NCI-H1436 treated with DMSO at 0.1 percent for 48 hours (cell line): ENCODE measurements around the gene SSTR4.

Source experiments
- DNase-seq: peaks from one replicate; lab custom pipeline; 2025; lab: John Stamatoyannopoulos, UW

SSTR4 gene

GRCh38 chr20:23065266-23066201 is 30.4 kb downstream of the SSTR4 start:
- no peak for DNase-seq

DNA sequence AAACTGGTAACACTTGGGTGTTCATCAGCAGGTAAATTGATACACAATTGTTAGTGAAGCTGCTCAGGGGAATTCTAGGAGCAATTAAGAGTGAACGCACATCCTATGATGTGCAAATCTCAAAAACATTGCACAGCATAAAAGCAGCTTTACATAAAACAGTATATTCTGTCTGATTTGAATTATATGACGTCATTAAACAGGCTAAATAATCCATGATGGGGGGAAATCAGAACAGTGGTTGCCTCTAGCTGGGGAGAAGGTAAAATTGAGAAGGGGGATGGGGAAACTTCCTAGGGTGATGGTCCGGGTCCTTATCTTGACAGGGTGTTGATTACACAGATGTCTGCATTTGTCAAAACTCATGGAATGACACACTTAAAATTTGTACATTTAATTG is 31.7 kb downstream of the SSTR4 start:
- no peak for DNase-seq

GRCh38 chr20:23068283-23068682 is 33.2 kb downstream of the SSTR4 start:
- no peak for DNase-seq

DNA sequence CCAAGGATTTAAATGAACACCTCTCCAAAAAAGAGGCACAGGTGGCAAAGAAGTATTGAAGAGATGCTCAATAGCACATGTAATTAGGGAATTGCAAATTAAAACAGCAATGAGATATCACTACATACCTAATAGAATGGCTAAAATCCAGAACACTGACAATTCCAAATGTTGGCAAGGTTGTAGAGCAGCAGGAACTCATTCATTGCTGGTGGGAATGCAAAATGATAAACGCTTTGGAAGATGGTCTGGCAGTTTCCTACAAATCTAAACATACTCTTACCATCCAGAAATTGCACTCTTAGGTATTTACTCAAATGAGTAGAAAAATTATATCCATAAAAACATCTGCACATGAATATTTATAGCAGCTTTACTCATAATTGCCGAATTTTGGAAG is 34.0 kb downstream of the SSTR4 start:
- DNase-seq = no peak

DNA sequence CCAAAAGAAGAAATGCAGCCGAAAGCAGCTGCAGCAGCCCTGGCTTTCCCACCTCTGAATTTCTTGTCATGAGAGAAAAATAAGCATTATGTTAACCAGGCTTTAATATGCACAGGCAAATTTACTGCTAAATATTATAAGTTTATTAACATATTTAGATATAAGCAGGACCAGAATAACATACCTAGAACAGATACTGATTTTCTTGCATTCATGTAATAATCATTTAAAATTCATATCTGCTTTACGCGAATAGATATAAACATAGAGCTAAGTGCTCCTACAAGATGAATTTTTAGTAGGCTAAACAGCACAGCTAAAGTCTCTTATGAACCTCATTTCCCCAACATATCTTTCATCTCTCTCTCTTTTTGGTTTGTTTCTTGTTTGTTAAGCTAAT is 36.3 kb downstream of the SSTR4 start:
- DNase-seq = no peak

- no peak for DNase-seq
Observed at GRCh38 chr20:23071996-23072395, 36.9 kb downstream of the SSTR4 start.

DNA sequence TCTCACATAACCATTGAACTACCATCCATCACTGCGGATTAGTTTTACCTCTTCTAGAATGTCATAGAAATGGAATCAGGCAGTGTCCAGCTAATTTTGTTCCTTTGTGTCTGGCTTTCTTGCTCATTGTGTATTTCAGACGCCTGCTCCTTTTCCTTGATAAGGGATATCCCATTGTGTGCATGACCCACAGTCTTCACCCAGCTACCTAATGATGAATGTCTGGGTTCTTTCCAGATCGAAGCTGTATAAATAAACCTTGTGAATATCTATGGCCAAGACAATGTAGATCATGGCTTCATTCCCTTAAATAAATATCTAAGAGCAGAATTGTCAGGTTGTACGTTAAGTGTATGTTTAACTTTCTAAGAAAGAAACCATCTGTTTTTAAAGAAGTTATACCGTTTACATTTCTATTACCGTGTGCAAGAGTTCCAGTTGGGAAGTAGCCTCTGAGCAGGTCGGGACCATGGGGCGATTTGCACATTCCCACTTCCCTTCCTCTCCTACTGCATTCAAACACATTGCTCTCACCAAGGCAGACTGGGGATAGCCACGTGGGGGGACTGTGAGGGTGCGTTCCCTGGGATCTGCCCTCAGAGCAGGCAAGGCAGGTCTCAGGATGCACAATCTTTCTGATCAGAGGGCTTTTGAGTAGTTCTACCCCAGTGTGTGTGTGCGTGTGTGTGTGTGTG is 37.9 kb downstream of the SSTR4 start:
- DNase-seq = no peak

DNA sequence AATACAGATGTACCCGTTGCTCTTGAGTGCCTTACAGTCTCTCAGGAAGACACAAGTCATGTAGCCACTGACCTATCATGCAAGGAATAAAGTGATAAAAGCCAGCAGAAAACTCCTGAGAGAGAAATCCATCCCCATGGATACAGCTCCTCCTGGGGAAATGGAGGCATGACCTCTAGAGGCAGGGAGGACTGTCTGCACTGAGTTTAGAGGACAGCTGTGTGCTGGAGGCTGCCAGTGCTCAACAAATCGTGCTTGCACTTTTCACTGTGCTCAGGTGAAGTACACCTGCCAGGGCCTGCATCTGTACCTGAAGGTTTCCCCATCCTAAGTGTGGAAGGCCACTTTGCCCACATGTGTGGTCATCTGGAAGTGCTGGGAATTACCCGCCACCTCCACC is 38.9 kb downstream of the SSTR4 start:
- no peak for DNase-seq

- DNase-seq = no peak
Observed at GRCh38 chr20:23077277-23077676, 42.2 kb downstream of the SSTR4 start.

DNA sequence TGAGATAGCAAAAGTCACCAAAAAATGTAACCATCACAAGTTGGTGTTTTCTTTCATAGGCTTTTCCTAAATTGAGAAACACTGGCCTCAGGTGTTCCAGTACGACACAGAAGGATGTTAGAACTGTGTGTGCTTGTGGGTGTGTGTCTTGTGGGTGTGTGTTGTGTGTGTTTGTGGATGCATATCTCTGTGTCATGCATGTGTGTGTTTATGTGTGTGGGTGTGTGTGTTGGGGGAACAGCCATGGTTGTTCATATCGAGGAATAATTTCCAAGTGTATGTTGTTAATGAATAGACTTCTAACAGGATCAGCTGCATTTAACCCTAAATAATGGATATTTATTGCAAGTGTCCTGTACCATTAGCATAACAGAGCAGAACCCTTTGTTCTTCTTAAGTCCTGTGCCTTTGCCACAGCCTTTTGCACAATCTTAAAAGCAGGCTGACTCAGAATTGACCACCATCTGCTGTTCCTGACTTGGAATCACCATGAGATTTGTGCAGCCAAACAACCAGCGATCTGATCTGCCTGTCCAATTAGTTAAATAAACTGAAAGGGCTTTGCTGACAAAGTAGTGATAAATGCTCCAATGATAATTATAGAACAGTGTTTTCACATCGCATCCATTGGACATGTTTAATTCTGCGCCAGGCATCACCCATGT is 43.4 kb downstream of the SSTR4 start:
- DNase-seq = peak; percentile 69

- peak; percentile 69 for DNase-seq
Observed at GRCh38 chr20:23079016-23079351, 43.9 kb downstream of the SSTR4 start.

- DNase-seq = no peak
Observed at GRCh38 chr20:23079926-23080325, 44.8 kb downstream of the SSTR4 start.

GRCh38 chr20:23080521-23080920 is 45.4 kb downstream of the SSTR4 start:
- DNase-seq = no peak

GRCh38 chr20:23081263-23081819 is 46.2 kb downstream of the SSTR4 start:
- no peak for DNase-seq

DNA sequence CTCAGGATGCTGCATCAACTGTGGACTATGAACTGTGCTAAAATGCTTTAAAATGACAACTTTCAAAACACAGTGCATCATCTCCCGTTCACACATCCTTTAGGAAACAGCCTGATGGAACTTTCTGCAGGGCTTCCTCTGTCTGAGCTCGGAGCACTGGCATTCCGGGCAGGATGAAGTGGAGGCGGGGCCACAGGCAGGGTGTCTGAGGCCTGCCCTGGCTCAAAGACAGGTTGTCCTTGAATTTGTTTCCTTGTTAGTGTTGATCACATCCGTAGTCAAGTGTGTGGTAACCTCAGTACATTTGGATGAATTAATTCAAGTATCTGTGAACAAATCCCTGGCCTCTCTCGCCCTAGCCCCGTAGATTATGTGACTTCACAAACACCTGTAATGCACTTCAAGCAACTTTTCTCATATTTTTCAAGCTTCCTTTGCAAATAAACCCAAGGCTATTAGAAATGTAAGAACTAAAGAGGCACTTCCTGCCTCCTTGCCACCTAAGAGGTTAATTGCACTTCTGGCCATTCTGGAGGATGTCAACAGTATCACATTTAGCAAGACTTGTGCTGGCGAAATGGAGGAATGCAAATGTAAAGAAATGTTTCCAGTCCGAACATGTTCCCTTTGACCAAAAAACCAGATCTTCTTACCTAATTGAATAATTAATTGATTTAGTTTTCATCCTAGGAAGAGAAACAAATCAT is 47.9 kb downstream of the SSTR4 start:
- no peak for DNase-seq

GRCh38 chr20:23083553-23084220 is 48.6 kb downstream of the SSTR4 start:
- DNase-seq = no peak

DNA sequence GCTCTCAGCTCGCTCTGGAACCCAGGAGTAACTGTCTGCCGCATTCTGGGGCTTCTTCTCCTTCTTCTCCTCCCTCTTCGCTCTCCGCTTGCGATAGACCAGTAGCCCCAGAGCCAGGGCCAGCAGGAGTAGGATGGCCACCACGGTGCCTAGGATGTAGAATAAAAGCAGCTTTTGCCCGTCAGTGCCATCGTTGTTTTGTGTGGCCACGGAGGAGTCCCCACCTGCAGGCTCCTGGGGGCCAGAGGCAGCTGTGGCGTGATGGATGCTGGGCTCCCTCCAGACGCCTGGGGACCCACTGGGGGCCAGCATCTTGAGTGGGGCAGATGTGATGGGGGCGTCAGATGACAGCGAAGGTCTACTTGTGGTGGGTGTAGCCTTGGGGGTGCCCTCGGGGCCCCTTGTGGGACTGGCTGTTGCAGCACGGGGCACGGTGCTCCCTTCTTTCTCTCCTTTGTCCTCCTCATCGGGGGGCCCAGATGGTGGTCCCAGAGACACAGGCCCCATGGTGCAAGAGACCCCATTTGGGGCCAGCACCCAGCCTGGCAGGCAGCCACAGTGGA is 49.3 kb downstream of the SSTR4 start:
- no peak for DNase-seq

DNA sequence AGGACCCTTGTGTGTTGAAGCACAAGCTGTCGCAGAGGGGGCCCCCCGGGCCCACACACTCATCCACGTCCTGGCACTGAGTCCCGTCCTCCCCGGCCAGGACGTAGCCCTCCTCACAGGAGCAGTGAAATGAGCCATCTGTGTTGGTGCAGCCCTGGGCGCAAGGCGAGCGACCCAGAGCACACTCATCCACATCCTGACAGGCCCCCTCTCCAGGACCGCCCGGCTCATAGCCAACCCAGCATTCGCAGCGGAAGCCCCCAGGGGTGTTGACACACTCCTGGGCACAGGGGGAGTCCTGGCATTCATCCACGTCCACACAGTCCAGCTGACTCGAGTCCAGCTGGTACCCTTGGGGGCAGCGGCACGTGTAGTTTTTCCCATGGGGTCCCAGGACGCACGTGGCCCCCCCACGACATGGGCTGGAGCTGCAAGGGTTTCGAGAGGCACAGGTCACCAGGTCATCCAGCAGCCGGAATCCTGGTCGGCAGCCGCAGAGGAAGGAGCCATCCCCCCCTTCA is 49.8 kb downstream of the SSTR4 start:
- no peak for DNase-seq

DNA sequence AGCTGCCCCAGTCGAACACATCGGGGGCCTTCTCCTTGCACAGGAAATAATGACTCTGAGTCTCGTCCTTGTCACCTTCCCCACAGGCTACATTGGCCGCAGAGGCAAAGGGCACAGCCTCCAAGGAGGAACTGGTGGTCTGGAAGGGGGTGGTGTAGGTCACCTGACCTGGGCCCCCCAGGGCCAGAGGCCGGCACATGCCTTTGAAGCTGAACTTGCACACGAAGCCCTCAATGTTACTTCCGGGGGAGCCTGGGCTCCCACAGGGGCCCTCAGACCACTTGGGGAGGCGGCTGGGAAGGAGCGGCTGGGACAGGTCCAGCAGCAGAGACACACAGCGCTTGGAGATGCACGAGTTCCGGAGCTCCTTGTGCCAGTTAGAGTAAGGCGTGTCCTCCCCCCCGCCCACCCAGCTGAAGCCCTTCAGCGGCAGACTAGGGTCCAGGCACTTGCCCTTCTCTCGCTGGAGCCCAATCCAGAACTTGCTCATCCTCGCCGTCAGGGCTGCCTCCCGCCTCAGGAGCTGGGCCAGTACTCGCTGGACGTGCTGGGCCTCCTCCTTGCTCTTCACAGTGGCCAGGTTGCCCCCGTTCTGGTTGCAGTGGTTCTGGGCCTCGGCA is 50.4 kb downstream of the SSTR4 start:
- no peak for DNase-seq

DNA sequence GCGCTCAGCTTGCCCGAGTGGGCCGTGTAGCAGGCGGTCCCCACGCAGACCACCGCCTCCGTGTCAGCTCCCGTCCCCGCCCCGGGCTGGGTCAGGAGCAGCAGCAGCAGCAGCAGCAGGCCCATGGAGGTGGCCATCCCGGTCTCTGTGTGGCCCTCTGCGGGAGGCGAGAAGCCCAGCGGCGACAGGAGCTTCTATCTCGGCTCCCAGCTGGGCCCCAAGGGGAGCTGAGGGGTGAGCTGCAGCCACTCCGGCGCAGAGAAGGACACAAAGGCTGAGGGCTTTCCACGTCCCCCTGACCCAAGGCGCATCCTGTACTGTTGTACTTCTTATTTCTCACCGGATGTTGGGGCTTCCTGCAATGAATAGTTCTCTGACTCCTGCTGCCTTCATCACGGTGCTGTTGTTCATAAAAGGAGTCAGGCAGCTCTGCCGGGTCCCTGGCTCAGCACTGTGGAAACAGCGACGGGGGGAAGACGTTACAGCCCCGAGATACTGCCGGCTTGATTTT is 51.0 kb downstream of the SSTR4 start, which contains the start of gene CD93:
TSS of gene CD93 (minus strand) at position 269 of the 511 bp plus-strand sequence. CDS start at position 137, 132 bp downstream.
- DNase-seq = no peak
